ENCODE measurements around the gene TPI1.
"Not testable (repeated sequence)": the region's sequence is repeated elsewhere in the genome, so short reads cannot be mapped to it uniquely, and the experiment has no call there.

The TPI1 gene

DNA sequence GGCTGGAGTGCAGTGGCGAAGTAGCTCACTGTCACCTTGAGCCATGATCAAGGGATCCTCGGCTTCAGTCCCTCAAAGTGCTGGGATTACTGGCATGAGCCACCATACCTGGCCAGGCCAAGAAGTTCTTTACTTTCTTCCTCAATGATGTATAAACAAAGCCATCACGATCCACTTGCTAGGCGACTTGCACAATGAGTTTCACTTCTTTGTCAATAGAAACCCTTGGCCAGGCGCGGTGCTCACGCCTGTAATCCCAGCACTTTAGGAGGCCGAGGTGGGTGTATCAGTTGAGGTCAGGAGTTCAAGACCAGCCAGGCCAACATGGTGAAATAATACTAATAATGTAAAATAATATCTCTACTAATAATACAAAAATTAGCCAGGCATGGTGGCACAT, 20.1 kb downstream of the TPI1 start:
- H3K79me2 ChIP-seq (ENCODE audit: control insufficient read depth, low read length): no peaks in the 10 kb centered on the region
- no peaks in the 10 kb centered on the region for H4K20me1 ChIP-seq (ENCODE audit: control insufficient read depth, insufficient read depth, low read depth, low read length)
- H3F3A ChIP-seq (ENCODE audit: control insufficient read depth, insufficient read depth): 0 out of 2 replicates have a peak, but pooled peaks cover 2% of the 10 kb centered on the region
- peaks cover 17% of the 10 kb centered on the region for H3K4me1 ChIP-seq (ENCODE audit: control insufficient read depth, low read length)
- H3K27me3 ChIP-seq (ENCODE audit: control insufficient read depth, low read length): no peaks in the 10 kb centered on the region
- H3K9me2 ChIP-seq (replicated peaks; ENCODE audit: control insufficient read depth, low read length): no peaks in the 10 kb centered on the region
- H3K4me3 ChIP-seq (ENCODE audit: low read length): no peak overlapping the region
- H3K4me2 ChIP-seq (ENCODE audit: low read length): no peak overlapping the region
- no peak overlapping the region for H3K27ac ChIP-seq (ENCODE audit: low read depth, low read length)
- H3K36me3 ChIP-seq (ENCODE audit: control insufficient read depth, low read length): peaks cover 6% of the 10 kb centered on the region
- TF ChIP-seq EZH2phosphoT487 (IDR thresholded peaks at IDR 0.05; ENCODE audit: borderline replicate concordance, low read length): no peak
- TF ChIP-seq, protein P1, sequence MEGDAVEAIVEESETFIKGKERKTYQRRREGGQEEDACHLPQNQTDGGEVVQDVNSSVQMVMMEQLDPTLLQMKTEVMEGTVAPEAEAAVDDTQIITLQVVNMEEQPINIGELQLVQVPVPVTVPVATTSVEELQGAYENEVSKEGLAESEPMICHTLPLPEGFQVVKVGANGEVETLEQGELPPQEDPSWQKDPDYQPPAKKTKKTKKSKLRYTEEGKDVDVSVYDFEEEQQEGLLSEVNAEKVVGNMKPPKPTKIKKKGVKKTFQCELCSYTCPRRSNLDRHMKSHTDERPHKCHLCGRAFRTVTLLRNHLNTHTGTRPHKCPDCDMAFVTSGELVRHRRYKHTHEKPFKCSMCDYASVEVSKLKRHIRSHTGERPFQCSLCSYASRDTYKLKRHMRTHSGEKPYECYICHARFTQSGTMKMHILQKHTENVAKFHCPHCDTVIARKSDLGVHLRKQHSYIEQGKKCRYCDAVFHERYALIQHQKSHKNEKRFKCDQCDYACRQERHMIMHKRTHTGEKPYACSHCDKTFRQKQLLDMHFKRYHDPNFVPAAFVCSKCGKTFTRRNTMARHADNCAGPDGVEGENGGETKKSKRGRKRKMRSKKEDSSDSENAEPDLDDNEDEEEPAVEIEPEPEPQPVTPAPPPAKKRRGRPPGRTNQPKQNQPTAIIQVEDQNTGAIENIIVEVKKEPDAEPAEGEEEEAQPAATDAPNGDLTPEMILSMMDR (IDR thresholded peaks at IDR 0.05; ENCODE audit: low read depth, low read length, poor library complexity, severe bottlenecking): no peak
- H3K9me3 ChIP-seq (ENCODE audit: control insufficient read depth, insufficient read depth, low read length): no peaks in the 10 kb centered on the region

DNA sequence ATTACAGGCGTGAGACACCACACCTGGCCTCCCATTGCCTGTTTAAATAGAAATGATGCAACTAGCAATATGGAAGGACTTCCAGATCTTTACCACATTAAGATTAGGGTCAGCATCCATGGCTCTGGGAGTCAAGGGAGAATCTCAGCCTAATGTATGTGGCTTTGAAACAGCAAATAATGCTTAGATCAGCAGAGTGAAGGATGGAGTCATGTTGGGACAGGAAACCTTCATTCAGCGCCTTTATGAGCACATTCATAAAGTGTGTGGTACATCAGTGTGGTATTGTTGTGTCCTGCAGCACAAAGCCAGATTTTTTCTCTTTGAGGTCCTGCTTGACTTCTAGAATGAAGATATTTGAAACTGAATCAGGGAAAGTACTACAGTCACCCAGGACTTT, 21.0 kb downstream of the TPI1 start:
- Histone ChIP-seq H4K20me1 (ENCODE audit: control insufficient read depth, insufficient read depth, low read depth, low read length) (no peaks in the 10 kb centered on the region), H3K9me3 (ENCODE audit: control insufficient read depth, insufficient read depth, low read length) (no peaks in the 10 kb centered on the region), H3K27ac (ENCODE audit: low read depth, low read length) (no peak overlapping the region), H3K9me2 (replicated peaks; ENCODE audit: control insufficient read depth, low read length) (no peaks in the 10 kb centered on the region), H3K36me3 (ENCODE audit: control insufficient read depth, low read length) (peaks cover 5% of the 10 kb centered on the region), H3K4me2 (ENCODE audit: low read length) (no peak overlapping the region), H3K4me3 (ENCODE audit: low read length) (no peak overlapping the region), H3K27me3 (ENCODE audit: control insufficient read depth, low read length) (no peaks in the 10 kb centered on the region), H3K79me2 (ENCODE audit: control insufficient read depth, low read length) (no peaks in the 10 kb centered on the region), H3K4me1 (ENCODE audit: control insufficient read depth, low read length) (peaks cover 17% of the 10 kb centered on the region), H3F3A (ENCODE audit: control insufficient read depth, insufficient read depth) (0 out of 2 replicates have a peak, but pooled peaks cover 2% of the 10 kb centered on the region)
- TF ChIP-seq, protein P1 (IDR thresholded peaks at IDR 0.05; ENCODE audit: low read depth, low read length, poor library complexity, severe bottlenecking): no peak
- no peak for TF ChIP-seq EZH2phosphoT487 (IDR thresholded peaks at IDR 0.05; ENCODE audit: borderline replicate concordance, low read length)

DNA sequence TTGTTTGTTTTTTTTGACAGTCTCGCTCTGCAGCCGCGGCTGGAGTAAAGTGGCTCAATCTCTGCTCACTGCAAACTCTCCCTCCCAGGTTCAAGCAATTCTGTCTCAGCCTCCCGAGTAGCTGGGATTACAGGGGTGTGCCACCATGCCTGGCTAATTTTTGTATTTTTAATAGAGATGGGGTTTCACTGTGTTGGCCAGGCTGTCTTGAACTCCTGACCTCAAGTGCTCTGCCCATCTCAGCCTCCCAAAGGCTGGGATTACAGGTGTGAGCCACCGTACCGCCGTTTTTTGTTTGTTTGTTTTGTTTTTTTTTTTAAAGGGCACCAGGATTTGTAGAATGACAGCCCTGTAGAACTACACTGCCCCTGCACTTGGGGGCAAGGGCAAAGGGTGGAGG, 21.5 kb downstream of the TPI1 start:
- not testable (repeated sequence) for H3K9me3 ChIP-seq (ENCODE audit: control insufficient read depth, insufficient read depth, low read length); H3K9me2 ChIP-seq (replicated peaks; ENCODE audit: control insufficient read depth, low read length); H4K20me1 ChIP-seq (ENCODE audit: control insufficient read depth, insufficient read depth, low read depth, low read length); H3K27me3 ChIP-seq (ENCODE audit: control insufficient read depth, low read length); H3K27ac ChIP-seq (ENCODE audit: low read depth, low read length); H3K36me3 ChIP-seq (ENCODE audit: control insufficient read depth, low read length); H3F3A ChIP-seq (ENCODE audit: control insufficient read depth, insufficient read depth); H3K4me3 ChIP-seq (ENCODE audit: low read length); H3K4me2 ChIP-seq (ENCODE audit: low read length); H3K79me2 ChIP-seq (ENCODE audit: control insufficient read depth, low read length)
- peaks cover 17% of the 10 kb centered on the region for H3K4me1 ChIP-seq (ENCODE audit: control insufficient read depth, low read length)

DNA sequence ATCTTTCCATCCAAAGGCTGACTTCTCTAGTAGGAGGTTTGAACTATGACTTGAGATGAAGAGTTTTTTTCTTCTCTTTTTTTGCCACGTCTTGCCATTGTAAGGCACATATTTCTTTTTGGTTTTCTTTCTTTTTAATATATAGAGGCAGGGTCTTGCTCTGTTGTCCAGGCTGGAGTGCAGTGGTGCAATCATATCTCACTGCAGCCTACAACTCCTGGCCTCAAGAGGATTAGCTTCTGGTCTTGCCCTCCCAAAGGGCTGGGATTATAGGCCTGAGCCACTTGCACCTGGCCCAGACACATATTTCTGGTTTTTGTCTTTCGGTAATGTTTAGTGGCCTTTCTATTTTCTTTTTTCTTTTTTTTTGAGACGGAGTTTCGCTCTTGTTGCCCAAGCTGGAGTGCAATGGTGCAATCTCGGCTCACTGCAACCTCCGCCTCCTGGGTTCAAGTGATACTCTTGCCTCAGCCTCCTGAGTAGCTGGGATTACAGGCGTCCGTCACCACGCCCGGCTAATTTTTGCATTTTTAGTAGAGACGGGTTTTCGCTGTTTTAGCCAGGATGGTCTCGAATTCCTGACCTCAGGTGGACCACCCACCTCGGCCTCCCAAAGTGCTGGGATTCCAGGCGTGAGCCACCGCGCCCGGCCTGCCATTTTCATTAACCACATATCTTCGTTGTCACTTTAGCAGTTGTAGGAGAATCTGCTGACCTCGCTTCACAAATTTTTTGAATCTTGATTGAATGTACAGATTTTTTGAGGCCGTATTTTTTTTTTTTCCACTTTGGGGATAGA, 22.6 kb downstream of the TPI1 start:
- not testable (repeated sequence) for H3K36me3 ChIP-seq (ENCODE audit: control insufficient read depth, low read length); H3K9me3 ChIP-seq (ENCODE audit: control insufficient read depth, insufficient read depth, low read length); H3K27me3 ChIP-seq (ENCODE audit: control insufficient read depth, low read length); H4K20me1 ChIP-seq (ENCODE audit: control insufficient read depth, insufficient read depth, low read depth, low read length); H3K9me2 ChIP-seq (replicated peaks; ENCODE audit: control insufficient read depth, low read length); H3K79me2 ChIP-seq (ENCODE audit: control insufficient read depth, low read length); H3F3A ChIP-seq (ENCODE audit: control insufficient read depth, insufficient read depth)
- Histone ChIP-seq H3K27ac (ENCODE audit: low read depth, low read length) (0 out of 2 replicates have a peak overlapping the region, but pooled peaks have one; percentile 64), H3K4me2 (ENCODE audit: low read length) (peak overlapping the region; percentile 94), H3K4me3 (ENCODE audit: low read length) (peak overlapping the region; percentile 79), H3K4me1 (ENCODE audit: control insufficient read depth, low read length) (peaks cover 17% of the 10 kb centered on the region)

Measured in DOHH2 (cell line).